Fibroblast of upper back skin (primary cell): ENCODE measurements around the gene TNMD.
"Not testable (repeated sequence)": the region's sequence is repeated elsewhere in the genome, so short reads cannot be mapped to it uniquely, and the experiment has no call there.

Experiments used
- DNase-seq: peaks from one replicate; pipeline ENCODE4 v3.0.0-alpha.2; 2013

TNMD gene

GRCh38 chrX:100584611-100585010 is at the start of gene TNMD:
TNMD (plus strand) TSS chrX:100584936; CDS start chrX:100585019, 83 bp downstream.
- DNase-seq: no peak

- not testable (repeated sequence) for DNase-seq
These were observed 19.2 kb upstream of the TNMD start for GRCh38 chrX:100565534-100565933.

- DNase-seq: no peak
These were observed 2.0 kb downstream of the TNMD start for GRCh38 chrX:100586747-100587146.

GRCh38 chrX:100587861-100588260 is 3.1 kb downstream of the TNMD start:
- no peak for DNase-seq

- no peak for DNase-seq
These were observed 6.7 kb downstream of the TNMD start for GRCh38 chrX:100591256-100592051.

GRCh38 chrX:100593126-100593525 is 8.4 kb downstream of the TNMD start:
- no peak for DNase-seq

GRCh38 chrX:100593581-100593980 is 8.8 kb downstream of the TNMD start:
- no peak for DNase-seq

- DNase-seq: no peak
These were observed 11.9 kb downstream of the TNMD start for GRCh38 chrX:100596601-100597000.

GRCh38 chrX:100599456-100599855 is 14.7 kb downstream of the TNMD start:
- no peak for DNase-seq

GRCh38 chrX:100600340-100600739 is 15.6 kb downstream of the TNMD start:
- DNase-seq: no peak

- no peak for DNase-seq
These were observed 16.0 kb downstream of the TNMD start for GRCh38 chrX:100600758-100601157.

GRCh38 chrX:100606753-100607152 is 22.0 kb downstream of the TNMD start:
- no peak for DNase-seq

- DNase-seq: no peak
These were observed 24.9 kb downstream of the TNMD start for GRCh38 chrX:100609591-100609990.

GRCh38 chrX:100611951-100612350 is 27.2 kb downstream of the TNMD start:
- DNase-seq: no peak

- peak; percentile 59 for DNase-seq
These were observed 30.3 kb downstream of the TNMD start for GRCh38 chrX:100615005-100615404.

GRCh38 chrX:100623001-100623400 is 38.3 kb downstream of the TNMD start:
- no peak for DNase-seq

- DNase-seq: peak; percentile 55
These were observed 41.3 kb downstream of the TNMD start for GRCh38 chrX:100625985-100626491.

GRCh38 chrX:100635040-100635439 is 50.3 kb downstream of the TNMD start:
- DNase-seq: no peak

GRCh38 chrX:100635989-100636320 is 51.2 kb downstream of the TNMD start:
- no peak for DNase-seq

- DNase-seq: peak; percentile 91
These were observed 51.7 kb downstream of the TNMD start, which contains the start of gene TSPAN6 for GRCh38 chrX:100636321-100636991. TSPAN6 (minus strand) TSS chrX:100636806; CDS start chrX:100636694, 112 bp downstream.

GRCh38 chrX:100642290-100642689 is 57.6 kb downstream of the TNMD start:
- DNase-seq: no peak

- DNase-seq: no peak
These were observed 58.5 kb downstream of the TNMD start for GRCh38 chrX:100643212-100643611.

- peak; percentile 90 for DNase-seq
These were observed 59.5 kb downstream of the TNMD start, which contains the start of gene SRPX2 for GRCh38 chrX:100643956-100644860. SRPX2 (plus strand) TSS chrX:100644199; CDS start chrX:100646323, 2,124 bp downstream.
